HuH-7 (cell line): ENCODE measurements around the gene TTLL9.
A peak's percentile ranks its signal among the peaks of the same experiment; 100 is the strongest.
"Not testable (repeated sequence)": the region's sequence is repeated elsewhere in the genome, so short reads cannot be mapped to it uniquely, and the experiment has no call there.

Experiments used
- DNase-seq: peaks from one replicate; pipeline ENCODE4 v3.0.0; 2011; ENCODE audit warnings: low spot score

The TTLL9 gene

DNA sequence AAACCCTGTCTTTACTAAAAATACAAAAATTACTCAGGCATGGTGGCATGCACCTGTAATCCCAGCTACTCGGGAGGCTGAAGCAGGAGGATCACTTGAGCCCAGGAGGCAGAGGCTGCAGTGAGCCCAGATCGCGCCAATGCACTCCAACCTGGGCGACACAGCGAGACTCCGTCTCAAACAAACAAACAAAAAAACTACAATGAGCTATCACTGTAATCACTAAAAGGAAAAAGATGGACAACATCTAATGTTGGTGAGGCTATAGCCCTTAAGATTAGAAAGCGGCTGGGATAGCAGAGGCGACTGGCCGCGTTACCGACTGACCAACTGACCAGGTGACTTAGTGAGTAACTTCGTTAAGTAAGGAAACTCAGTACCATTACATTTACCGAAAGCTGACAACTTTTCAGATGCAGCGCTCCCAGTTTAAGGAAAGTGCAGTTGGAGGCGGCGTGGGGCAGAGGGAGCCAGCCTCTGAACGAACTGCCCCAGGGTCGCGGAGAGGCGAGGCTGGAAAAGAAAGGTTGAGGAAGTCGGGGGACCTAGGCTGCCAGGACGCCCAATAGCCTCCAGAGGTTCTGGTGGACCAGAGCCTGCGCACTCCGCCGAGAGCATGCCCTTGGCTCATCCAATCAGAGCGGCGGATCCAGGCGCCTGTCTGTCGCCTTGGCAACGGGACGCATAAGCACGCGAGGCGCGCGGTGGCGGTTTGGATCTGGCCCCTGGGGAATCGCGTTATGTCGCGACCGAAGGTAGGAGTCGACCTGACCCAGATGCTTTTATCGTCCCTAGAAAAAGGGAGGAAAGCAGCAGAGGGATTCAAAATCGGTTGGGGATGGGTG, 8.9 kb downstream of the TTLL9 start:
- DNase-seq: peak; percentile 99

DNA sequence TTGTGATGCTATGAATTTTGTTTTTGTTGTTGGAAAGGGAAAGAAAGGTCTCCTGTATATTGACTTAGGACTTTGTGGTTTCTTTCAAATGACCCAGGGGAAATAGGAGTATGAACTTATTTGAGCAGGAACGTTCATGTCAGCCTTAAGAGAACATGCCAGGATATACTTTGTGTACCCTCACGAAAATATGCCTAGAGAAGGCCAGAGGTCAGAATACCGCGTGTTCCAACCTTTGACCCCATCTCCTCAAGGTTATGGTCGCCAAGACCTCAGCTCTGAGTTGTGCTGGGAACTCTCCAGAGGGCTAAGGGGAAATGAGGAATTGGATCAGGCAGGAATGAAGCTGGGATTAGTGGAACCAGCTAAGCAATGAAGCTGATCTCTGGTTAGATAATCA, 11.5 kb downstream of the TTLL9 start:
- no peak for DNase-seq

GRCh38 chr20:31883829-31884228, 13.4 kb downstream of the TTLL9 start:
- no peak for DNase-seq

DNA sequence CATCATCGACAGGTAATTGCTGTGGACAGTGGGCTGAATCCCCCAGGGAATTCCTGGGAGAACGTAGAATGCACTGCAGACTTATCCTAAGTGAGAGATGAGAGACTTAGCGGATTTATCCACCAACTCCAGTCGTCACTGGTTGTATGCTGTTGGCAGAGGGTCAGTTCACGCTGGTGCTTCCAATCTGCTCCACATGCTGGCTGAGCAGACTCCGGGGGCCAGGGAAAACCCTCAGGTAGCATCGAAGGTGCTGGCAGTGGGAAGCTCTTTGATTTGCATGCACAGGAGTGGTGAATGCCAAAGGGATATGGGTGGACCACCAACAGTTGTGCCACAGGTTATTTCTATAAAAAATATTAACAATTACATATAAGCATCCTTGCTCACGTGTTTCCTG, 20.2 kb downstream of the TTLL9 start:
- DNase-seq: no peak

DNA sequence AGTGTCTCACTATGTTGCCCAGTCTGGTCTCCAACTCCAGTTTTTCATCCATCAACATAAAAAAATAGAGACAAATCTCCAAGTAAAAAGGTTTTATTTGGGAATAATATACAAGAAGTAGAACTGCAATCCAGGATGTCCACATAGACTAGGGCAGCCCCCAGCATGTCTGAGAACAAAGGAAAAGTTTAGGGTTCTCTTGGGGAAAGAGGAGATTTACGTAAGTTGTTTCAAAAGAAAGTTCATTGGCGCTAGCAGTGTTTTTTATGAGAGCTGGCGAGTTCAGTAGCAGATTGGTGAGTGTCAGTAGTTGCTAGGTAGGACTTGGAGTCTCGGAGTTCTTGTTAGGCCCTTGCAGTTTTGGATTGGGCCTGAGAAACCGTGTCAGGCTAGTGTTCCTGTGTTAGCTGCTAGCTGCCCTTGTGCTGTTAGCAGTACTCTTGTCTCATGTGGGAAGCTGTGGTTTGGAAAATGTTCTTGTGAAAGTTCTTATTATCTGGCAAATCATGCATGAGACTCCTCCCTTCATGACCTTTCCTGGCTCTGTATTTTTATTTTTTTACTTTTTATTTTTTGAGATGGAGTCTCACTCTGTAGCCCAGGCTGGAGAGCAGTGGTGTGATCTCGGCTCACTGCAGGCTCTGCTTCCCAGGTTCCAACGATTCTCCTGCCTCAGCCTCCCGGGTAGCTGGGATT, 24.7 kb downstream of the TTLL9 start:
- no peak for DNase-seq

DNA sequence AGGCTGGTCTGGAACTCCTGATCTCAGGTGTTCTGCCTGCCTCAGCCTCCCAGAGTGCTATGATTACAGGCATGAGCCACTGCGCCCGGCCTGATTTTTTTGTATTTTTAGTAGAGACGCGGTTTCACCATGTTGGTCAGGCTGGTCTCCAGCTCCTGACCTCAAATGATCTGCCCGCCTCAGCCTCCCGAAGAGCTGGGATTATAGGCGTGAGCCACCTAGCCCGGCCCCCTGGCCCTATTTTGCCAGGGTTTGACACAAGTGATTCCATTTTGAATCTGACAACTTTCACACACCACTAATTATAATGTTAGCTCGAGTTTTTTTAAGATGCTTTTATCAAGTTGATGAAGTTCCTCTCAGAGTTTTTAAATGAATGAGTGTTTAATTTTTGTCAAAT, 25.6 kb downstream of the TTLL9 start:
- no peak for DNase-seq

- DNase-seq: no peak
Measured at GRCh38 chr20:31897541-31897940, 27.1 kb downstream of the TTLL9 start.

DNA sequence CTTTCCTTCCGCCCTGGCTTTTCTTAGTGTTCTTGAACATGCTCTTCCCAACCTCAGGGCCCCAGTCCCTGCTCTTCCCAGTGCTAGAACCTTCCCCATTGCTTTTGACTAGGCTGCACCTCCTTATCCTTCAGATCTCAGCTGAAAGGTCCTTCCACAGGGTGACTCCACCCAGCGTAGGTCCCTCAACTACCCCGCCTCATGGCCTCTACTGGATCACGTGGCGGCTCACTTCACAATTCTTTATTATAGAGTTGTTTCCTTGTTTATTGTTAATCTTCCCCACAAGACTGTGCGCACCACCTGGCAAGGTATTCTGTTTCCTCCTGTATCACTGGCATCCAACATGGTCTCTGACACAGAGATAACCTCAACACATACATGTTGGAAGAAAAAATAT, 31.2 kb downstream of the TTLL9 start:
- no peak for DNase-seq

DNA sequence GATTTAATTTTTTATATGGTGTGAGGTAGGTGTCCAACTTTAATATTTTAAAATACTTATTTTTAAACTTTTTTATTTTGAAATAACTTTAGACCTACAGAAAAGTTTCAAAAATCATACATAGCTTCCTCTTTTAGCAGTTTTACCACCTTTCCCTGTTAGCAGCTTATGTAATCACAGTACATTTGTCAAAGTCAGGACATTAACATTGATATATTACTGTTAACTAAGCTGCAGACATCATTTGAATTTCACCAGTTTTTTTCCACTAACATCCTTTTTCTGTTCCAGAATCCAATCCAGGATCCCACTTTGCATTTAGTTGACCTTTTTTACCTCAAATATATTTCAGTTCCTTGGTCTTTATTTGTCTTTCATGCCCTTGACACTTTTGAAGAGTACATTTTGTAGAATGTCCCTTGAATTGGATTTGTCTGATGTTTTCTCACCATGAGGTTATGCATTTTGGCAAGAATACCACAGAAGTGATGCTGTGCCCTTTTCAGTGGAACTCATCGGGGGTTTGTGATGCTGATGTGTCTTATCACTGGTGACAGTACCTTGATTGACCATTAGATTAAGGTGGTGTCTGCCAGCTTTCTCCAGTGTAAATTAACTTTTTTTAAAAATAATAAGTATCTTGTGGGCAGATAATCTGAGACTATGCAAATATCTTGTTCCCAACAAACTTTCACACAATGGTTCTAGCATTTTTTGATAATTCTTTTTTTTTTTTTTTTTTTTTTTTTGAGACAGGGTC, 33.4 kb downstream of the TTLL9 start:
- DNase-seq: no peak

GRCh38 chr20:31906001-31906400, 35.6 kb downstream of the TTLL9 start:
- DNase-seq: no peak

- DNase-seq: no peak
Measured at GRCh38 chr20:31907046-31907445, 36.6 kb downstream of the TTLL9 start.

DNA sequence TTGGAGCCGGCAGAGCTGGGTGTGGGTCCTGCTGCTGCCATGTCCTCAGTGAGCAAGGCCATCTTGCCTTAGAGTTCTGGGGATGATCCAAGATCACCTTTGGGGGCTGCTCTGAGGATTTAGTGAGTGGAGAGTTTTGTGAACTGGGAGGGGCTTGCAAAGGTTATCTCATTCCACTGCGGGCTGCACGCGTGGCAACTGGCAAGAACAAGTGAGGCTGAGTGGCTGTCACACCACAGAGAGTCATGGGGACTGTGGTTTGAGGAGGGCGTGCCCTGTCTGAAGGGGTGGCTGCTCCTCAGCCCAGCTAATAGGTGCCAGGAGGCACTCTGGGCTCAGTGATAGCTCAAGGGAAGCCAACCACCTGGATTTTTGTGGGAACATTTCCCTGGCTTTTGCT, 37.6 kb downstream of the TTLL9 start:
- DNase-seq: no peak

- DNase-seq: no peak
Measured at GRCh38 chr20:31908424-31908823, 38.0 kb downstream of the TTLL9 start.

DNA sequence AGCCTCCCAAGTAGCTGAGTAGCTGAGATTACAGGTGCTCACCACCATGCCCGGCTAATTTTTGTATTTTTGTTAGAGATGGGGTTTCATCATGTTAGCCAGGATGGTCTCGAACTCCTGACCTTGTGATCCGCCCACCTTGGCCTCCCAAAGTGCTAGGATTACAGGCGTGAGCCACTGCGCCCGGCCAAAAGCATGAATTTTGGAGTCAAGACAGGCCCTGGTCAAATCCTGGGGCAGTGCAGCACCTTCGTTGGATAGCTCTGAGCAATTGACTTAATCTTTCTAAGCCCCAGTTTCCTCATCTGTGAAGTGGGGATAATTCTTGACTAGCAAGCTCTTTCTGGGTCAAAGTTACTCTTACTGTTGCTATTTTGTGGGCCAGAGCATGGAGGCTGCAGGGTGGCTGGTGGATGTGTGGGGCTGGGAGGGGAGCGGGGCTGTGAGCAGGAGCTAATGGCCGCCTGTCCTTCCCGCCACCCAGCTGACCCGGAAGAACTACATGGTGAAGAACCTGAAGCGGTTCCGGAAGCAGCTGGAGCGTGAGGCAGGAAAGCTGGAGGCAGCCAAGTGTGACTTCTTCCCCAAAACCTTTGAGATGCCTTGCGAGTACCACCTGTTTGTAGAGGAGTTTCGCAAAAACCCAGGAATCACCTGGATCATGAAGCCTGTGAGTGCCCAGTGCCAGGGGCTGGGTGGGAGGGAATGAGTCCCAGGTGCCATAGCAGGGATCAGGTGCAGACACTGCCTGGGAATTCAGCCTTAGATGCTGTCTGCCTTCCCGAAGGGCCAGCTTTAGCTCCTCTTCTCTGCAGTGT, 39.0 kb downstream of the TTLL9 start:
- DNase-seq: no peak

- no peak for DNase-seq
Measured at GRCh38 chr20:31910071-31910803, 39.8 kb downstream of the TTLL9 start.

DNA sequence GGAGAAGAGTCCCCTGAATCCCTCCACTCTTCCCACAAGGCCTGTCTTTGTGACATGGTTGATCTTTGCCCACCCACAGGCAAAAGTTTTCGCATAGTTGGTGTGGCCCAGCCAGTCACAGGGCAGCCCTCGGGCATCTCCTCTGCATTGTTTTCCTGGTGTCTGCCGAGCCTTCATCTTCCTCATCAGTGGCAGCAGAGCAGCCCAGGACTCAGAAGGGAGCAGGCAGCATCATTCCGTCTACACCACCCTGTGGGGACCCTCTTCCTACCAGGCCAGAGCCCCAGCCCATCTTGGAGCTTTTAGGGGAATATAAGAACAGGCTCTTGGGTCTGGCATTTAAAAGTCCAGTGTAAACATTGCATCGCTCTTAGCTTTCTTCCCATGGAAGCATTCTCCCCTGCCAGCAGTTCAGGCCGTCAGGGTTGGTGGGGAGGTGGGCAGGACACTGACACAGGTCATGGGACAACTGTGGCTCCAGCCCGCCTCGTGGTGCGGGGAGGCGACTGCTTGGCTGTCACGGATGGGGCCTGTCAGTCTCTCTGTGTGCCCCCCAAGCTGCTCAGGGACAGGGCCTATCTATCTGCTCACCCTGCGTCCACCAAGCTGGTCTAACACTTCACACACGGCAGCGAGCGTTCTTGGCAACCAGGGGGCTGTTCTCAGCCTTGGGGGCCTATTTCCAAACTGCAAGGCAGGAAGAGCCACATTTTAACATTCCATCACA, 43.2 kb downstream of the TTLL9 start:
- no peak for DNase-seq

GRCh38 chr20:31914170-31914569, 43.7 kb downstream of the TTLL9 start:
- DNase-seq: no peak

GRCh38 chr20:31915491-31916280, 45.3 kb downstream of the TTLL9 start:
- no peak for DNase-seq

DNA sequence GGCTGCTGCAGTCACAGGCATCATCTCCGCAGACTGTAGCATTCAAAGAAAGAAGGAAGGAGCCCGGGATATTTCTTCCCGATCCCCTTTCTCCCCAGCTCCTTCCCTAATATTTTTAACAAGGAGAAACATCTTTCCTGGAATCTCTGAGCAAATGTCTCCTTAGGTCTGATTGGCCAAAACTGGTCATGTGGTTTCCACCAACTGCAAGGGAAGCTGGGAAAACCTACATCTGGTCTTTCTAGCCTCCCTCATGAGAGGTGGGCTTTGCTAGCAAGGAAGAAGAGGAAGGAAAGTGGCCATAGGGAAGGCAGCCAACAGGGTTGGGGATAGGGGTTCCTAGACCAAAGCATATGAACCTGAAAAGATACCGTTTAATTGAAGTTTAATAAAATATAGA, 46.3 kb downstream of the TTLL9 start:
- DNase-seq: no peak

DNA sequence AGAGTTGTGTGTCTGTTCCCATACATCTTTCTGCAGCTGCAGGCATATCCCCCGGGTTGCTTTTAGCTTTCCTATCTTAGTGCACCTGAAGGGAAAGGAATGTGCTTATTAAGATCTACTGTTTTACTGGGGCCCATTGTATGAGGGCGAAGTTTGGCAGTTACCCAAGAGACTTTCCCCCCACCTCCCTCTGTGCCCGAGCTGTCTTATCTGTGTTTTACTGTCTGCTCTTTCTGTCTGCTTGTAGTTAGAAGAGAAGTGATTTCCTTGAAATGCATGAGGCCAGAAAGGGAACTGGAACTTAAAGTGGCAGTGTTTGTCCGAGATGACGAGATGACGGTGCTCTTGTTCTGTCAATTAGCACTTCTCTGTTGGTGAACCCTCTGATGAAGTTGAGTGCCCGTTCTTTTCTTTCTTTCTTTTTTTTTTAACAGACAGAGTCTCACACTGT, 47.6 kb downstream of the TTLL9 start:
- not testable (repeated sequence) for DNase-seq
